ENCODE results near the gene GLDC. TPM values are rescaled to one million over a fixed set of nuclear protein-coding genes. Genes with fewer than 3 reads are reported as not detected.

GLDC gene
- total and polyA plus RNA-seq, 9 donors: 0.07 to 4.3 (median 0.72) TPM; not detected in 2

- TF ChIP-seq EP300 (IDR thresholded peaks at IDR 0.05) (no peak), CTCF (IDR thresholded peaks at IDR 0.05) (no peak), POLR2A (IDR thresholded peaks at IDR 0.05) (no peak)
- WGBS, 3 donors: 67 to 79% (median 71%) methylated on average over 2 of the region's 2 CpGs
Measured at GRCh38 chr9:6689893-6690674, 44.6 kb upstream of the GLDC start.

GRCh38 chr9:6687180-6687579, 41.7 kb upstream of the GLDC start:
- 94 to 95% (median 94%) methylated on average over 4 of the region's 4 CpGs for WGBS, 3 donors
- no peak for DNase-seq

More at GRCh38 chr9:6689893-6690674, 44.6 kb upstream of the GLDC start:
- no peak overlapping the region for H3K27ac ChIP-seq
- no peak for DNase-seq
- H3K27me3 ChIP-seq: no peaks in the 10 kb centered on the region
- H3K36me3 ChIP-seq: no peaks in the 10 kb centered on the region
- intact Hi-C loops (cut with DNase I): loop anchor here in 1 of 4 donors (10.0 kb wide), 1 partner anchor 275 kb away; the partner anchor contains the start of gene UHRF2
- no peaks in the 10 kb centered on the region for H3K9me3 ChIP-seq
- no peaks in the 10 kb centered on the region for H3K4me1 ChIP-seq (ENCODE audit: insufficient read depth)
- no peak overlapping the region for H3K4me3 ChIP-seq

GRCh38 chr9:6686396-6686795, 40.9 kb upstream of the GLDC start:
- no peak overlapping the region for H3K27ac ChIP-seq

More at GRCh38 chr9:6687180-6687579, 41.7 kb upstream of the GLDC start:
- Histone ChIP-seq H3K9me3 (no peaks in the 10 kb centered on the region), H3K27ac (no peak overlapping the region), H3K27me3 (no peaks in the 10 kb centered on the region), H3K4me1 (ENCODE audit: insufficient read depth) (no peaks in the 10 kb centered on the region), H3K36me3 (no peaks in the 10 kb centered on the region), H3K4me3 (no peak overlapping the region)
- no peak for TF ChIP-seq EP300 (IDR thresholded peaks at IDR 0.05)
- no peak for TF ChIP-seq POLR2A (IDR thresholded peaks at IDR 0.05)
- TF ChIP-seq CTCF (IDR thresholded peaks at IDR 0.05): no peak
- intact Hi-C loops (cut with DNase I): loop anchor here in 1 of 4 donors (10.0 kb wide), 1 partner anchor 272 kb away; the partner anchor contains the start of gene UHRF2

More at GRCh38 chr9:6686396-6686795, 40.9 kb upstream of the GLDC start:
- WGBS, 3 donors: 37 to 44% (median 39%) methylated on average over 3 of the region's 3 CpGs
- intact Hi-C loops (cut with DNase I): loop anchor here in 1 of 4 donors (10.0 kb wide), 1 partner anchor 272 kb away; the partner anchor contains the start of gene UHRF2
- TF ChIP-seq EP300 (IDR thresholded peaks at IDR 0.05) (no peak), CTCF (IDR thresholded peaks at IDR 0.05) (no peak), POLR2A (IDR thresholded peaks at IDR 0.05) (no peak)
- no peak for DNase-seq
- Histone ChIP-seq H3K9me3 (no peaks in the 10 kb centered on the region), H3K27me3 (no peaks in the 10 kb centered on the region), H3K4me1 (ENCODE audit: insufficient read depth) (no peaks in the 10 kb centered on the region), H3K36me3 (no peaks in the 10 kb centered on the region), H3K4me3 (no peak overlapping the region)

Data from ovary (tissue), 9 donors.